Activated T-helper 17 cell treated with anti-CD3 and anti-CD28 coated beads, Interleukin-2, amount 50 U/mL, for 72 hours (primary cell): ENCODE data around the gene ARMC10. TPM values are rescaled to one million over a fixed set of nuclear protein-coding genes. Genes with fewer than 3 reads are reported as not detected.
"Not testable (repeated sequence)": the region's sequence is repeated elsewhere in the genome, so short reads cannot be mapped to it uniquely, and the experiment has no call there.

Experiments
- ATAC-seq: fragments of 150-1000 bp; cut with Tn5 transposase; replicated peaks from 2 replicates; pipeline ENCODE4 v1.10.0; 2021; ENCODE audit warnings: mild to moderate bottlenecking, moderate library complexity
- H3K27ac Mint-ChIP-seq: one replicate; pipeline ENCODE4 v1.8.0; 2022; ENCODE audit warnings: mixed read lengths
- H3K27me3 Mint-ChIP-seq: one replicate; pipeline ENCODE4 v1.8.0; 2022; ENCODE audit warnings: mixed read lengths
- H3K36me3 Mint-ChIP-seq: one replicate; pipeline ENCODE4 v1.8.0; 2022; ENCODE audit warnings: low read depth, mild to moderate bottlenecking, mixed read lengths
- H3K4me1 Mint-ChIP-seq: one replicate; pipeline ENCODE4 v1.8.0; 2022; ENCODE audit warnings: mixed read lengths
- H3K4me3 Mint-ChIP-seq: one replicate; pipeline ENCODE4 v1.8.0; 2022; ENCODE audit warnings: mild to moderate bottlenecking, mixed read lengths
- H3K9me3 Mint-ChIP-seq: one replicate; pipeline ENCODE4 v1.8.0; 2022; ENCODE audit warnings: mixed read lengths
- total RNA-seq, 2 donors: library from RNA; stranded (reverse); gene quantifications; one replicate each; pipeline ENCODE4 v1.2.3, GENCODE V29; 2022

Gene ARMC10
- total RNA-seq, 2 donors from 2014 or later, result 32.2 to 41.1 TPM

DNA sequence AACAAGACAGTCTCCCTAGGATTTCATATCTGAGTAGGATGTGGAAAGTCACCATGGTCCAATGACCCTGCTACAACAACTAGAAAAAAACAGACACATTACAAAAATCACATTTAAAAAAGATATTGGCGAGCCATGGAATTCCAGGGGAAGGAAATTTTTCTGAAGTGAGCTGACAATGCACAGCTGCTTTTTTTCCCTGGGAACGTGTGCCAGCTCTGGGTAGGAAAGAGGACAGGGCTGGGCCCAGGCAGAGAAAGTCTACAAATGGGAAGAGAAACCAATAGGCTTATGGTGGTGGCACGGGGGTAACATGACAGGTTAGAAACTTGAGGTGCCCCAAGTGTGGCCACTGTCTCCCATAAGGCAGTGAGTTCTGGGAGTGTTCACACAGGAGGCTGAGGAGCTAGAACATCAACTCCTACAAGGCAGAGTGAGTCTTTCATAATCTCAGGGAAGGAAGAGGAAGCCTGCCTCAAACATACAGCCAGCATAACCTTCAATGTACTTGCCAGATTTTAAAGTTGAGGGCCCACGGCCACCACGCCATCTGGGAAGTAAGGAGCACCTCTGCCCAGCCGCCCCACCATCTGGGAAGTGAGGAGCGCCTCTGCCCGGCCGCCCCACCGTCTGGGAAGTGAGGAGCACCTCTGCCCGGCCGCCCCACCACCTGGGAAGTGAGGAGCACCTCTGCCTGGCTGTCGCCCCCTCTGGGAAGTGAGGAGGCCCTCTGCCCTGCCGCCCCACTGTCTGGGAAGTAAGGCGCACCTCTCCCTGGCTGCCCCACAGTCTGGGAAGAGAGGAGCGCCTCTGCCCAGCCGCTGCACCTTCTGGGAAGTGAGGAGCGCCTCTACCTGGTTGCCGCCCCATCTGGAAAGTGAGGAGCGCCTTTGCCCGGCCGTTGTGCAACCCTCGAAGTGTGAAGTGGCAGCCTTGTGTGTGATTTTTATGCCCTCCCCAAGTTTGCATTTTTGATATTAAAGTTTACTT, 6.2 kb upstream of the ARMC10 start:
- H3K36me3 Mint-ChIP-seq, result no peaks in the 10 kb centered on the region
- no peak overlapping the region for H3K4me3 Mint-ChIP-seq
- H3K27me3 Mint-ChIP-seq, result no peaks in the 10 kb centered on the region
- H3K9me3 Mint-ChIP-seq, result no peaks in the 10 kb centered on the region
- peaks cover 2% of the 10 kb centered on the region for H3K4me1 Mint-ChIP-seq
- no peak for ATAC-seq
- H3K27ac Mint-ChIP-seq, result no peak overlapping the region

DNA sequence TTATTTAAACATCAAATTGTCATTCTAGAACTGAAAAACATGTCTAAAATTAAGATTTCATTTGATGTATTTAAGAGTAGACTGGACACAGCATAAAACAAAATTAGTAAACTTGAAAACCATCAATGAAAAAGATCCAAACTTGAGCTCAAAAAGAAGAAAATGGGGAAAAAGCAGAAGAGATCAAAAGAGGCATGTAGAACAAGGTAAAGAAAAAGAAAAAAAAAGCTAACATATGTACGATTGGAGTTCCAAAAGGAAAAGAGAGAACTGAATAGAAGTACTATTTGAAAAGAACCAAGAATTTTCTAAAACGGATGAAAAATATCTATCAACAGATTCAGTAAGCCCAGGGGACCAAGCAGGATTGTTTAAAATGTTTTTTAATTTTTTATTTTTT, 3.9 kb upstream of the ARMC10 start:
- Mint-ChIP-seq H3K27me3 (no peaks in the 10 kb centered on the region), H3K36me3 (peaks cover 7% of the 10 kb centered on the region), H3K4me1 (peaks cover 17% of the 10 kb centered on the region), H3K4me3 (no peak overlapping the region), H3K27ac (no peak overlapping the region), H3K9me3 (no peaks in the 10 kb centered on the region)
- ATAC-seq, result no peak

DNA sequence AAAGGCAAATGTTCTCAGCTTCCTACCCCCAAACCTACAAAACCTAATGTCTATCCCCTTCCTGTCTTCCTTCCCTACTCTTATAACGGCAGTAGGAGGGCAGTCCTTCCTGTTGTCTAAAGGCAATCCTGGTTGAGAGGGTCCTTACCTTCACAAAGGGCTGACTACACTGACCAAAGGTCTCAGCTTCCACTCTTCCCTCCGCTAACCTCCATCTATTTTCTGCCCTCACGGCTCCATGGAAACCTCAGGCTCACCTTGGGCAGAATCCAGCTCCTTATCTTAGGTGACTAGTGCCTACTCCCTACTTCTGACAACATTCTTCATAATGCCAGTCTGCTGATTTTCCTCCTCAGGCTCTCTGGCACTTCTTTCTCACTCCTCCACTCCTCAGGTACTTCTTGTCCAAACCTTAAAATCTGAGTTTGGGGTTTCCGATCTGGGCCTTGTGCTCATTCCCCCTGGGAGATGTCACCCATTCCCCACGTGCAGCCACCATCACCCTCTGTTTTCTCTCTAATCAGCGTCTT, 886 bp upstream of the ARMC10 start:
- peak overlapping the region; percentile 83 for H3K4me3 Mint-ChIP-seq
- H3K4me1 Mint-ChIP-seq, result peaks cover 17% of the 10 kb centered on the region
- no peaks in the 10 kb centered on the region for H3K27me3 Mint-ChIP-seq
- peaks cover 20% of the 10 kb centered on the region for H3K36me3 Mint-ChIP-seq
- no peaks in the 10 kb centered on the region for H3K9me3 Mint-ChIP-seq
- no peak for ATAC-seq
- peak overlapping the region; percentile 86 for H3K27ac Mint-ChIP-seq

DNA sequence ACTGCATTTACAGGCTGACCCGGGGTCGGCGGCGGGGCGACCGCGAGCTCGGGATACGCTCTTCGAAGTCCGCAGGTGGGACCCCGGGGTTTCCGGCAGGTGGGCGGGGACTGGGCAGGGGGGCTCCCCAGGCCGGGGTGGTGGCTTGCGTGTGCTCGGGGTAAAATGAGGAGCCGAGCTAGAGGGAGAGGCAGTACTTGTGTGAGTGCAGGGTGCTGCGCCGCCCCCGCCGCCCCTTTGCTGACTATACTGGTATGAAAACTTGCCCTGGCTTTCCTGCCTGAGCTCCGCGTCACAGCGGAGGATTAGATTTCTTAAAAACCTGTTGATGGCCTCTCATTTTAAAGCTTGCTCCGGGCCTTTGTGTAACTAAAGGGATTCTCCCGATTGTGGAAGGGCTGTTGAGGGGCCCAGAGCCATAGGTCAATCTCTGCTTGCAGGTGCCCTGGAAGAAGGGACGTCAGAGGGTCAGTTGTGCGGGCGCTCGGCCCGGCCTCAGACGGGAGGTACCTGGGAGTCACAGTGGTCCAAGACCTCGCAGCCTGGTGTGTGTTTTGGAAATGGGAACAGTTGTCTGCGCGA, 488 bp downstream of the ARMC10 start:
- H3K27me3 Mint-ChIP-seq, result no peaks in the 10 kb centered on the region
- ATAC-seq, result peak; percentile 78
- no peaks in the 10 kb centered on the region for H3K9me3 Mint-ChIP-seq

DNA sequence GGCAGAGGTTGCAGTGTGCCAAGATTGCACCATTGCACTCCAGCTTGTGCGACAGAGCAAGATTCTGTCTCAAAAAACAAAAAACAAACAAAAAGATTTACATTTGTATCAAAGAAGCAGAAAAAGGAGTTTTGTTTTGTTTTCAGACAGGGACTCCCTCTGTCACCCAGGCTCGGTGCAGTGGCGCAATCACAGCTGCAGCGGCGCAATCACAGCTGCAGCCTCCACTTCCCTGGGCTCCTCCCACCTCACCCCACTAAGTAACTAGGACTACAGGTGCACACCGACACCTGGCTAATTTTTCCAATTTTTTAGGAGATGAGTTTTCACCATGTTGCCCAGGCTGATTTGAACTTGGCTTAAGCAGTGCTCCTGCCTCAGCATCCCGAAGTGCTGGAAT, 1.8 kb downstream of the ARMC10 start:
- Mint-ChIP-seq H3K36me3 (peaks cover 35% of the 10 kb centered on the region), H3K27me3 (no peaks in the 10 kb centered on the region), H3K4me1 (peaks cover 17% of the 10 kb centered on the region), H3K9me3 (no peaks in the 10 kb centered on the region), H3K4me3 (peak overlapping the region; percentile 83), H3K27ac (no peak overlapping the region)
- ATAC-seq, result no peak

More for the DNA sequence above, 488 bp downstream of the ARMC10 start:
- Mint-ChIP-seq H3K36me3 (peaks cover 29% of the 10 kb centered on the region), H3K4me3 (peak overlapping the region; percentile 83), H3K27ac (peak overlapping the region; percentile 97), H3K4me1 (peaks cover 17% of the 10 kb centered on the region)

DNA sequence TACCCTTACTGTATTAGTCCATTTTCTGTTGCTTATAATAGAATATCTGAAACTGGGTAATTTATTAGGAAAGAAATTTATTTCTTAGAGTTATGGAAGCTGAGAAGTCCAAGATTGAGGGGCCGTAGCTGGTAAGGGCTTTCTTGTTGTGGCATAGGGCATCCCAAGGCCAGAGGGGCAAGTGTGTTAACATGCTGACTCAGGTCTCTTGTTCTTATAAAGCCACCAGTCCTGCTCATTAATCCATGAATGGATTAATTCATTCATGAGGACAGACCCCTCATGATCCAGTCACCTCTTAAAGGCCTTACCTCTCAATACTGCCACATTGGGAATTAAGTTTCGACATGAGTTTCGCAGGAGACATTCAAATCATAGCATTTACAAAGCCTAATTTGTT, 2.4 kb downstream of the ARMC10 start:
- peaks cover 17% of the 10 kb centered on the region for H3K4me1 Mint-ChIP-seq
- H3K27ac Mint-ChIP-seq, result no peak overlapping the region
- no peak overlapping the region for H3K4me3 Mint-ChIP-seq
- H3K36me3 Mint-ChIP-seq, result peaks cover 39% of the 10 kb centered on the region
- no peaks in the 10 kb centered on the region for H3K9me3 Mint-ChIP-seq
- ATAC-seq, result no peak
- H3K27me3 Mint-ChIP-seq, result no peaks in the 10 kb centered on the region

DNA sequence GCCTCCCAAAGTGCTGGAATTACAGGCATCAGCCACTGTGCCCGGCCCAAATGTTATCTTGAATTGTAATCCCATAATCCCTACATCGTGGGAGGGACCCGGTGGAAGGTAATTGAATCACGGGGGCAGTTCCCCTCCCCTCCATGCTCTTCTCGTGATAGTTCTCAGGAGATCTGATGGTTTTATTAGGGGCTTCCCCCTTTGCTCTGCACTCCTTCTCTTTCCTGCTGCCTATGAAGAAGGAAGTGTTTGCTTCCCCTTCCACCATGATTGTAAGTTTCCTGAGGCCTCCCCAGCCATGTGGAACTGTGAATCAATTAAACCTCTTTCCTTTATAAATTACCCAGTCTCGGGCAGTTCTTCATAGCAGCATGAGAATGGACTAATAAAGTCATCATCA, 3.3 kb downstream of the ARMC10 start:
- H3K27me3 Mint-ChIP-seq, H3K9me3 Mint-ChIP-seq, ATAC-seq, H3K27ac Mint-ChIP-seq, H3K4me3 Mint-ChIP-seq: not testable (repeated sequence)
- peaks cover 45% of the 10 kb centered on the region for H3K36me3 Mint-ChIP-seq
- H3K4me1 Mint-ChIP-seq, result peaks cover 17% of the 10 kb centered on the region

DNA sequence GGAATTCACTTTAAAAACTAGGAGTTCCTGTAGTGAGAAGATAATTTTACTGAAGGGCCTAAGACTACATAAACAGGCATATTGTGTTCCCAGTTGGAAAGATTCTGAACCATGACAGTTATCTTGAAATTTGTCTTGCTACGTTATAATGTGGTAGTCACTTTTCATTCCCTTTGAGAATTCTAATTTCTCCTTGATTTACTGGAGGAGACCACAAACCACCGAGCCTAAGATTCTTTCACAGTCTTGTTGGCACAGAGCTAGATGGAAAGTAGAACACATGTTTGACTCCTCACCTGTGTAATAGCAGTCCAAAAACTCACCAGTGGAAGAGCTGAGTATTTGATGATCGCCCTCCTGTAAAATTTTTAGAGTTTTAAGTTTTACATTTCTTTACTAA, 4.9 kb downstream of the ARMC10 start:
- Mint-ChIP-seq H3K36me3 (peaks cover 61% of the 10 kb centered on the region), H3K27ac (no peak overlapping the region), H3K9me3 (no peaks in the 10 kb centered on the region), H3K4me3 (no peak overlapping the region), H3K27me3 (no peaks in the 10 kb centered on the region), H3K4me1 (peaks cover 6% of the 10 kb centered on the region)
- no peak for ATAC-seq

DNA sequence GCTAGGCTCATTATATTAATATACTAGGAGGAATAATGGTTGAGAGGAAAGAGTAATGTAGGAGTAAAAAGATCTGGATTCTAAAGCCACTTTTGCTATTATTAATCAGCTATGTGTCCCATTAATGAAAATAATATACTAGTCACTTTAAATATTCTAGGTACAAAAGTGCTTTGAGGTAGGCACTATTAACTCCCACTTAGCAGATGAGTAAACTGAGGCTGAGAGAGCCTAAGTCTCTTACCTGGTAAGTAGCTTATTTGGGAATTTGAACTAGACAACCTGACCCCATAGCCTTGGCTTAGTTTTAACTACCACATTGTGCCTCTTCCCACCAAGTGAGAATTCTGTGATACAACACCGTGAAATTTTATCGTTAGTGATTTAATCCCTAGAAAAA, 6.0 kb downstream of the ARMC10 start:
- peaks cover 65% of the 10 kb centered on the region for H3K36me3 Mint-ChIP-seq
- no peaks in the 10 kb centered on the region for H3K9me3 Mint-ChIP-seq
- no peak overlapping the region for H3K27ac Mint-ChIP-seq
- peaks cover 1% of the 10 kb centered on the region for H3K4me1 Mint-ChIP-seq
- no peak for ATAC-seq
- H3K27me3 Mint-ChIP-seq, result no peaks in the 10 kb centered on the region
- H3K4me3 Mint-ChIP-seq, result no peak overlapping the region

DNA sequence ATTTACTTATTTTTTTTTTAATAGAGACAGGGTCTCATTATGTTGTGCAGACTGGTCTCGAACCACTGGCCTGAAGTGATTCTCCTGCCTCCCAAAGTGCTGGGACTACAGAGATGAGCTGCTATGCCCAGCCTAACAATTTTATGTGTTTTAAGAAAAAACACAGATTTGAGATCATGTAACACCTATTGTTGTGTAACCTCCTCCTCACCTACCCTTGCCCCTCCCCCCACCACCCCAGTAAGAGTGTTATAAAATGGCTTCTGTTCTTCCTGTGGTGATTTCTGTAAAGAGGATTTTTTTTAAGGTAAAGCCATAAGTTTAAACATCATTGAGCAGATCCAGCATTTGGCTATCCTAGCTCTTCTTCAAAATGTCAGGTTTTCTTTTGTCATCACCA, 7.6 kb downstream of the ARMC10 start:
- peaks cover 81% of the 10 kb centered on the region for H3K36me3 Mint-ChIP-seq
- no peak overlapping the region for H3K27ac Mint-ChIP-seq
- ATAC-seq, result no peak
- H3K9me3 Mint-ChIP-seq, result no peaks in the 10 kb centered on the region
- H3K4me3 Mint-ChIP-seq, result no peak overlapping the region
- H3K27me3 Mint-ChIP-seq, result no peaks in the 10 kb centered on the region
- H3K4me1 Mint-ChIP-seq, result no peaks in the 10 kb centered on the region

DNA sequence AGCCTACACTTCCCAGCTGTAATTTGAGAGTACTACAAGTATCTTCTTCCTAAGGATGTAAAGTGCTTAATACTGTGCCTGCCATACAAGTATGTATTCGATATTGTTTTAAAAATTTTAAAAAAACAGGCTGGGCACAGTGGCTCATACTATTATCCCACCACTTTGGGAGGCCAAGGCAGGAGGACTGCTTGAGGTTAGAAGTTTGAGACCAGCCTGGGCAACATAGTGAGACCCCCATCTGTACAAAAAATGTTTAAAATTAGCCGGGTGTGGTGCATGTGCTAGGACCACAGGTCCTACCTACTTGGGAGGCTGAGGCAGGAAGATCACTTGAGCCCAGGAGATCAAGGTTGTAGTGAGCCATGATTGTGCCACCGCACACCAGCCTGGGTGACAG, 8.3 kb downstream of the ARMC10 start:
- Mint-ChIP-seq H3K27ac (no peak overlapping the region), H3K36me3 (peaks cover 81% of the 10 kb centered on the region)
- no peak for ATAC-seq

DNA sequence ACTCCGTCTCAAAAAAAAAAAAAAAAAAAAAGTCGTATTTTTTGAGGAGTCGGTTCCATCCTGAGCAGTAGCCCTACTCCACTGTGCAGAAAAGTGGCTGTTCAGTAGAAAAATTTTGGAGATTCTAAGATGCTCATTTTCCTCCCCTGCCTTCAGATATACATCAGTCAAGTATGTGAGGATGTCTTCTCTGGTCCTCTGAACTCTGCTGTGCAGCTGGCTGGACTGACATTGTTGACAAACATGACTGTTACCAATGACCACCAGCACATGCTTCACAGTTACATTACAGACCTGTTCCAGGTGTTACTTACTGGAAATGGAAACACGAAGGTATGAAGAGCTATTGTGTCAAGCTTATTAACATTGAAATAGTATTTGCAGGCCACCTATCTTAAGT, 17.4 kb downstream of the ARMC10 start:
- not testable (repeated sequence) for H3K27me3 Mint-ChIP-seq, H3K9me3 Mint-ChIP-seq, ATAC-seq, H3K4me3 Mint-ChIP-seq, H3K27ac Mint-ChIP-seq, H3K4me1 Mint-ChIP-seq
- H3K36me3 Mint-ChIP-seq, result peaks cover 91% of the 10 kb centered on the region

More for the DNA sequence above, 8.3 kb downstream of the ARMC10 start:
- no peaks in the 10 kb centered on the region for H3K9me3 Mint-ChIP-seq
- no peaks in the 10 kb centered on the region for H3K27me3 Mint-ChIP-seq
- no peaks in the 10 kb centered on the region for H3K4me1 Mint-ChIP-seq
- no peak overlapping the region for H3K4me3 Mint-ChIP-seq

DNA sequence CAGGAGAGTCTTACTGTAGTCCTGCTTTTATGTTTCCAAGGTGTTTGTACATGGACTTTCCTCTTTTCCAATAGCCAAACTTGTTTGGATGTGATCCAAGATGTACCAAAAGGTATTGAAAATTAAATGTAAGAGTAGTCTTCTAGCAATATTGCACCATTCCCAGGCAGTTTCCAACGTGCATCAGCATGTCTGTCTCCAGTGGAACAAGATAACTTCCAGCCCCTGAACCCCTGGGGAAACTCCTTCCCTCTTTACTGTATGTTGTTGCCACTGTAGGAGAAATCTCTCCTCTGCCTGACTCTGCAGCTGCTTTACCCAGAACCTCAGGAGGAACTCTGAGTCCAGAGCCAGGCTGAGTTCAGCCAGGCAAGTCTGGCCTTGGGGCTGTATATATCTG, 18.5 kb downstream of the ARMC10 start:
- H3K4me1 Mint-ChIP-seq, result no peaks in the 10 kb centered on the region

DNA sequence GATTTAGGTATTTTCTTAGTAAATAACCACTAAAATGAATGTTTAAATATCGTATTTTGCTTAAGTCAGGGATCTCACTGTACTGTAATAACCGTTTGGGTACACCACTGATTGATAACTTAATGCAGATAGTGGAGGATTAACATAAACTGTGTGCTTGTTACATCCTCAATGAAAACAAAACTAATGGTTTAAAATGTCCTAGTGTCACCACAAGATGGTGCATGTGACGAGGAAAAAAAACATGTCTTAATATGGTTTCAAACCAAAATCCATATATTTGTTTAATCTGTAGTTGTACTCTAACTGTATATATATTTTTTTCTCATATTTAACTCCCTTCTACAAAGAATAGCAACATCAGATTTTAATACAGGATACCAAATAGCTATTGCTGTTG, 19.2 kb downstream of the ARMC10 start:
- H3K9me3 Mint-ChIP-seq, result no peaks in the 10 kb centered on the region
- no peak for ATAC-seq
- H3K4me3 Mint-ChIP-seq, result no peak overlapping the region
- peaks cover 80% of the 10 kb centered on the region for H3K36me3 Mint-ChIP-seq
- no peaks in the 10 kb centered on the region for H3K27me3 Mint-ChIP-seq
- no peak overlapping the region for H3K27ac Mint-ChIP-seq
- H3K4me1 Mint-ChIP-seq, result no peaks in the 10 kb centered on the region

More for the DNA sequence above, 18.5 kb downstream of the ARMC10 start:
- H3K4me3 Mint-ChIP-seq, result no peak overlapping the region
- peaks cover 87% of the 10 kb centered on the region for H3K36me3 Mint-ChIP-seq
- no peak for ATAC-seq
- H3K27ac Mint-ChIP-seq, result peak overlapping the region; percentile 39
- H3K27me3 Mint-ChIP-seq, result no peaks in the 10 kb centered on the region
- no peaks in the 10 kb centered on the region for H3K9me3 Mint-ChIP-seq

DNA sequence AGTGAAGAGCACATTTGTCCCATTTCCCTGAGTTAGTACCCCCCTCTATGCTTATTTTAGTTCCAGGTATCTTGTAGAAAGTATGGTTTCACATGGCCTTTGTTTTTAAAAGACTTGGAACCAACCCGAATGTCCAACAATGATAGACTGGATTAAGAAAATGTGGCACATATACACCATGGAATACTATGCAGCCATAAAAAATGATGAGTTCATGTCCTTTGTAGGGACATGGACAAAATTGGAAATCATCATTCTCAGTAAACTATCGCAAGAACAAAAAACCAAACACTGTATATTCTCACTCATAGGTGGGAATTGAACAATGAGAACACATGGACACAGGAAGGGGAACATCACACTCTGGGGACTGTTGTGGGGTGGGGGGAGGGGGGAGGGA, 20.6 kb downstream of the ARMC10 start:
- not testable (repeated sequence) for H3K9me3 Mint-ChIP-seq, H3K27ac Mint-ChIP-seq, H3K4me3 Mint-ChIP-seq, ATAC-seq, H3K27me3 Mint-ChIP-seq, H3K4me1 Mint-ChIP-seq
- peaks cover 74% of the 10 kb centered on the region for H3K36me3 Mint-ChIP-seq
